ENCODE measurements around the gene FLRT1. TPM values are rescaled to one million over a fixed set of nuclear protein-coding genes. Genes with fewer than 3 reads are reported as not detected.
"Not testable (repeated sequence)": the region's sequence is repeated elsewhere in the genome, so short reads cannot be mapped to it uniquely, and the experiment has no call there.

The FLRT1 gene
- total RNA-seq, 2 donors from 2014 or later = not detected

GRCh38 chr11:64036087-64037026 lies 626 bp downstream of the FLRT1 start:
- Mint-ChIP-seq H3K4me1 (peaks cover 10% of the 10 kb centered on the region), H3K27ac (no peak overlapping the region)
- ATAC-seq = no peak

GRCh38 chr11:64037027-64037634 lies 1.4 kb downstream of the FLRT1 start:
- ATAC-seq (no peak), DNase-seq (no peak)
- no peak overlapping the region for H3K27ac Mint-ChIP-seq
- H3K4me1 Mint-ChIP-seq = peaks cover 10% of the 10 kb centered on the region
- peaks cover 48% of the 10 kb centered on the region for H3K27me3 Mint-ChIP-seq
- H3K36me3 Mint-ChIP-seq (ENCODE audit: low read depth) = no peaks in the 10 kb centered on the region
- no peak overlapping the region for H3K4me3 Mint-ChIP-seq
- H3K9me3 ChIP-seq (ENCODE audit: control insufficient read depth, low read length, poor library complexity, severe bottlenecking) = no peaks in the 10 kb centered on the region

More at GRCh38 chr11:64036087-64037026, 626 bp downstream of the FLRT1 start:
- Mint-ChIP-seq H3K36me3 (ENCODE audit: low read depth) (no peaks in the 10 kb centered on the region), H3K27me3 (peaks cover 48% of the 10 kb centered on the region), H3K4me3 (no peak overlapping the region)
- H3K9me3 ChIP-seq (ENCODE audit: control insufficient read depth, low read length, poor library complexity, severe bottlenecking) = no peaks in the 10 kb centered on the region
- no peak for DNase-seq

GRCh38 chr11:64038500-64038899 lies 2.8 kb downstream of the FLRT1 start:
- no peaks in the 10 kb centered on the region for H3K9me3 ChIP-seq (ENCODE audit: control insufficient read depth, low read length, poor library complexity, severe bottlenecking)
- Mint-ChIP-seq H3K27me3 (peaks cover 41% of the 10 kb centered on the region), H3K27ac (no peak overlapping the region), H3K36me3 (ENCODE audit: low read depth) (no peaks in the 10 kb centered on the region), H3K4me3 (no peak overlapping the region), H3K4me1 (peaks cover 10% of the 10 kb centered on the region)
- no peak for ATAC-seq
- DNase-seq = no peak

- Mint-ChIP-seq H3K27me3 (peaks cover 37% of the 10 kb centered on the region), H3K27ac (no peak overlapping the region), H3K4me1 (peaks cover 8% of the 10 kb centered on the region), H3K4me3 (no peak overlapping the region), H3K36me3 (ENCODE audit: low read depth) (no peaks in the 10 kb centered on the region)
- ATAC-seq = no peak
- no peak for DNase-seq
- H3K9me3 ChIP-seq (ENCODE audit: control insufficient read depth, low read length, poor library complexity, severe bottlenecking) = no peaks in the 10 kb centered on the region
Observed at GRCh38 chr11:64039012-64039665, 3.4 kb downstream of the FLRT1 start.

- H3K4me3 Mint-ChIP-seq = peak overlapping the region; percentile 57
- DNase-seq (no peak), ATAC-seq (no peak)
- no peaks in the 10 kb centered on the region for H3K36me3 Mint-ChIP-seq (ENCODE audit: low read depth)
- no peak overlapping the region for H3K27ac Mint-ChIP-seq
- no peaks in the 10 kb centered on the region for H3K9me3 ChIP-seq (ENCODE audit: control insufficient read depth, low read length, poor library complexity, severe bottlenecking)
- H3K27me3 Mint-ChIP-seq = peaks cover 25% of the 10 kb centered on the region
- H3K4me1 Mint-ChIP-seq = peaks cover 2% of the 10 kb centered on the region
Observed at GRCh38 chr11:64040684-64041322, 5.1 kb downstream of the FLRT1 start.

GRCh38 chr11:64041846-64042245 lies 6.1 kb downstream of the FLRT1 start:
- Mint-ChIP-seq H3K36me3 (ENCODE audit: low read depth) (no peaks in the 10 kb centered on the region), H3K27ac (no peak overlapping the region), H3K4me1 (peaks cover 2% of the 10 kb centered on the region), H3K27me3 (peaks cover 25% of the 10 kb centered on the region), H3K4me3 (no peak overlapping the region)
- no peaks in the 10 kb centered on the region for H3K9me3 ChIP-seq (ENCODE audit: control insufficient read depth, low read length, poor library complexity, severe bottlenecking)
- no peak for ATAC-seq
- DNase-seq = no peak

- DNase-seq (no peak), ATAC-seq (no peak)
- H3K27me3 Mint-ChIP-seq = peaks cover 25% of the 10 kb centered on the region
- H3K4me1 Mint-ChIP-seq = peaks cover 2% of the 10 kb centered on the region
- no peak overlapping the region for H3K27ac Mint-ChIP-seq
- no peaks in the 10 kb centered on the region for H3K36me3 Mint-ChIP-seq (ENCODE audit: low read depth)
- no peaks in the 10 kb centered on the region for H3K9me3 ChIP-seq (ENCODE audit: control insufficient read depth, low read length, poor library complexity, severe bottlenecking)
- no peak overlapping the region for H3K4me3 Mint-ChIP-seq
Observed at GRCh38 chr11:64042301-64042700, 6.6 kb downstream of the FLRT1 start.

GRCh38 chr11:64043545-64043944 lies 7.8 kb downstream of the FLRT1 start:
- no peak for ATAC-seq

GRCh38 chr11:64044730-64045393 lies 9.1 kb downstream of the FLRT1 start:
- Mint-ChIP-seq H3K4me3 (no peak overlapping the region), H3K4me1 (peaks cover 2% of the 10 kb centered on the region), H3K27me3 (peaks cover 9% of the 10 kb centered on the region), H3K27ac (no peak overlapping the region), H3K36me3 (ENCODE audit: low read depth) (no peaks in the 10 kb centered on the region)
- no peak for ATAC-seq
- DNase-seq = no peak
- H3K9me3 ChIP-seq (ENCODE audit: control insufficient read depth, low read length, poor library complexity, severe bottlenecking) = no peaks in the 10 kb centered on the region

More at GRCh38 chr11:64043545-64043944, 7.8 kb downstream of the FLRT1 start:
- Mint-ChIP-seq H3K27me3 (peaks cover 16% of the 10 kb centered on the region), H3K4me1 (peaks cover 2% of the 10 kb centered on the region), H3K27ac (no peak overlapping the region), H3K36me3 (ENCODE audit: low read depth) (no peaks in the 10 kb centered on the region), H3K4me3 (no peak overlapping the region)
- no peaks in the 10 kb centered on the region for H3K9me3 ChIP-seq (ENCODE audit: control insufficient read depth, low read length, poor library complexity, severe bottlenecking)
- DNase-seq = no peak

- Mint-ChIP-seq H3K27ac (no peak overlapping the region), H3K27me3 (peaks cover under 1% of the 10 kb centered on the region), H3K36me3 (ENCODE audit: low read depth) (no peaks in the 10 kb centered on the region), H3K4me3 (no peak overlapping the region), H3K4me1 (no peaks in the 10 kb centered on the region)
- DNase-seq = no peak
- no peaks in the 10 kb centered on the region for H3K9me3 ChIP-seq (ENCODE audit: control insufficient read depth, low read length, poor library complexity, severe bottlenecking)
- ATAC-seq = no peak
Observed at GRCh38 chr11:64045700-64046099, 10.0 kb downstream of the FLRT1 start.

- H3K27ac Mint-ChIP-seq; H3K27me3 Mint-ChIP-seq; DNase-seq; H3K36me3 Mint-ChIP-seq (ENCODE audit: low read depth); ATAC-seq; H3K4me3 Mint-ChIP-seq; H3K4me1 Mint-ChIP-seq; H3K9me3 ChIP-seq (ENCODE audit: control insufficient read depth, low read length, poor library complexity, severe bottlenecking): not testable (repeated sequence)
Observed at GRCh38 chr11:64047373-64047772, 11.6 kb downstream of the FLRT1 start.

GRCh38 chr11:64048042-64048854 lies 12.5 kb downstream of the FLRT1 start:
- no peaks in the 10 kb centered on the region for H3K27me3 Mint-ChIP-seq
- no peaks in the 10 kb centered on the region for H3K9me3 ChIP-seq (ENCODE audit: control insufficient read depth, low read length, poor library complexity, severe bottlenecking)
- DNase-seq = no peak
- no peaks in the 10 kb centered on the region for H3K4me1 Mint-ChIP-seq
- no peak overlapping the region for H3K4me3 Mint-ChIP-seq
- H3K27ac Mint-ChIP-seq = no peak overlapping the region
- H3K36me3 Mint-ChIP-seq (ENCODE audit: low read depth) = no peaks in the 10 kb centered on the region
- no peak for ATAC-seq
